Gastrocnemius medialis (tissue), 4 donors: ENCODE data around the gene CLCA1.

ENCODE experiments used
- CTCF ChIP-seq, 5 experiments: fragments of 450-650 bp in 3 of 5; fragments of 200-600 bp in 2 of 5; sonication (generic) in 2 of 5; IDR thresholded peaks in 4 of 5; conservative IDR thresholded peaks in 1 of 5; 1 replicate in 4 of 5; 2 replicates in 1 of 5; pipeline ENCODE4 v1.5.1; 2016 to 2019; ENCODE audit warnings: antibody characterized with exemption in 5 of 5, mild to moderate bottlenecking in 3 of 5, moderate library complexity in 3 of 5
- POLR2A ChIP-seq, 2 donors: fragments of 450-650 bp; IDR thresholded peaks; one replicate each; pipeline ENCODE4 v1.6.1; 2017; ENCODE audit warnings: antibody characterized with exemption in 2 of 2, mild to moderate bottlenecking in 2 of 2, moderate library complexity in 2 of 2

GRCh38 chr1:86487811-86488141 lies 19.0 kb downstream of the CLCA1 start:
- TF ChIP-seq CTCF (IDR thresholded peaks at IDR 0.05 in 4 of 5, conservative IDR thresholded peaks at IDR 0.05 in 1 of 5) (no peak), POLR2A (IDR thresholded peaks at IDR 0.05) (no peak)
